ENCODE measurements around the gene ACAD9.

Gene ACAD9

GRCh38 chr3:128933922-128934253 is 54.5 kb downstream of the ACAD9 start:
- DNase-seq (ENCODE audit: low read depth, low spot score) = no peak

DNA sequence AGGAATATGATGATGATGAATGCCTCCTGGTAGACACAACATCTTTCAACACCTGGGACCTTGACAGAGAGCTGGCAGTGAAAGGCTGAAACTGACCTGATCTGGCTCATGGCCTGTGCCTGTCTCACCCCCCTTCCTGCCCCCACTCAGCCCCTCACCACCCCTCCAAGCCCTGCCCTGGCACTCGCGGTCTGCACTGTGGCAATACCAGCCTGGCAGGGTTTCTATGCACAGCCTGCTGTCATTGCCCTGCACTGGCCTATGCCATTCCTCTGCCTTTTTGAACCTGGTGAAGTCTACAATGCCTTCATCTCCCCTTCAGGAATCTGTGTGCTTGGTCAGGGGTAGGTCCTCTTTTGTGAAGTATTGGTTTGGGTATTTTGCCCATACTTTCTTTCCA is 56.5 kb downstream of the ACAD9 start:
- DNase-seq (ENCODE audit: low read depth, low spot score) = no peak

DNA sequence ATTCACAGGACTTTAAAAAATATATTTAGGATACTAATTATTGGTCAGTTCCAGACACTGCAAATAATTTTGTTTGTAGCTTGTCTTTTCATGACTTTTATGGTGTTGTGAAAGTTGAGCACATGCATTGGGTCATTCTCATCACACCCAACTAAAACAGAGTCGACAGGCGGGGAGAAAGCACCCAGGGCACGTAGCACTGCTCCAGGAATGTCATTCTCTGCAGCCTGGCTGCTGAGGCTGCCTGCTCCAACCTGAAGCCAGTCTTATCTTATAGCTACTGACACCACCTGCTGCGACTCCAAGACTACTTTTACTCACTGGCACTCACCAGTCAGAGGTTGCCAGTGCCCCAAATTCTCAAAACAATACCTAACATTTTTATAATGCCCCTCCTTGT is 56.9 kb downstream of the ACAD9 start:
- no peak for DNase-seq (ENCODE audit: low read depth, low spot score)

- no peak for DNase-seq (ENCODE audit: low read depth, low spot score)
Measured at GRCh38 chr3:128940252-128940651, 60.8 kb downstream of the ACAD9 start.

- no peak for DNase-seq (ENCODE audit: low read depth, low spot score)
Measured at GRCh38 chr3:128942161-128942952, 62.9 kb downstream of the ACAD9 start.

DNA sequence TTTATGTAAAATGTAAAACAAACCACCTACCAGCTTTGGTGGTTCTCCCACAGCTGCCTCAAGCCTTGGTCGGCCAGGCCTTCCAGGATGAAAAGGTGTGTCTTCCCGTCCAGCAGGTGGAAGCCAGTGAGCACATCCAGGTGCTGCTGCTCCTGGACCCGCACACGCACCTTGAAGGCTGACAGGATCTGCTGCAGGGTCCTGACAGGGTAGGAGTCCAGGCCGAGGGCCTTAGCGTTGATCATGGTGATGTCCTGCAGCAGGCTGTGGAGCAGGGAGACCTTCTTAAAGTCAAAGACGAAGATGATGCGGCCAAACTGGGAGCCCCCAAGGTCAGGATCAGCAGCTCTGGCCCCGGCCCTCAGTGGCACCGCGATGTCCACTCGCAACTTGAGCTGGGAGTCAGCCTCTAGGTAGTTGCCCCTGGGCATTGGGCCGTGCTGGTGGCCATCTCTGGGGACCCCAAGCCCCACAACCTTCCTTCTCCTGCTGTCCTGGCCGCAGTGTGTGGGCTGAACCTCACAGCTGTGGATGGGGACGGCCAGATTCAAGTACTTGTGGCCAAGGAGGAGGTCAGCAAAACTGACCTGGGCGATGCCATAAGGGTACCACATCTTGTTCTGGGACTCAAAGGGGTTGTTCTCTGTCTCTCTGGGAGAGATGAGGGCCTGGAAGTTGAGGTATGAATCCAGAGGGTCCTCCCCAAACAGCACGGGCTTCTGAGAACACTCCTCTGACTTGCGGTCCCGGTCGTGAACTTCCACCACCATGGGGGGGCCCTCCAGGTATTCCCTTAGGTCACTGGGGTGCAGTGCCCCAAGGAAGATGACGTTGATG is 65.8 kb downstream of the ACAD9 start:
- DNase-seq (ENCODE audit: low read depth, low spot score) = no peak

- no peak for DNase-seq (ENCODE audit: low read depth, low spot score)
Measured at GRCh38 chr3:128945878-128946175, 66.4 kb downstream of the ACAD9 start.

DNA sequence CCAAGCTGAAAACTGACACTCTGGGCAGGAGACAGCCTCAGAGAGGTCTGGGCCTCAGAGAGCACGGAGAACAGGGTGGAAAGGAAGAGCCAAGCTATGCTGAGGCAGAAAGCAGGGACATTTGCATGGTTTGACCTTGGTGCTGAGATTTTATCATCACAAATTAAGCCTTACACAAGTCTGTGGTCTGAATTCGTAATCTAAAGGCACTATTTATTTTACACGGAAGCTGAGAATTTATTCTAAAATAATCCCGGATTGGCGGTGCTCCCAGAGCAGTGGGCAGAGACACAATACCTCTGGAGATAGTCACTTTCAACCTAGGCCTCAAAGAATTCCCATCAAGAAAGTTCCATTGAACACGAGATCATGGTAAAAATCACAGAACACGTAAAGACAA is 67.0 kb downstream of the ACAD9 start:
- no peak for DNase-seq (ENCODE audit: low read depth, low spot score)

GRCh38 chr3:128949158-128949557 is 69.7 kb downstream of the ACAD9 start:
- no peak for DNase-seq (ENCODE audit: low read depth, low spot score)

GRCh38 chr3:128950223-128950938 is 71.0 kb downstream of the ACAD9 start:
- no peak for DNase-seq (ENCODE audit: low read depth, low spot score)

DNA sequence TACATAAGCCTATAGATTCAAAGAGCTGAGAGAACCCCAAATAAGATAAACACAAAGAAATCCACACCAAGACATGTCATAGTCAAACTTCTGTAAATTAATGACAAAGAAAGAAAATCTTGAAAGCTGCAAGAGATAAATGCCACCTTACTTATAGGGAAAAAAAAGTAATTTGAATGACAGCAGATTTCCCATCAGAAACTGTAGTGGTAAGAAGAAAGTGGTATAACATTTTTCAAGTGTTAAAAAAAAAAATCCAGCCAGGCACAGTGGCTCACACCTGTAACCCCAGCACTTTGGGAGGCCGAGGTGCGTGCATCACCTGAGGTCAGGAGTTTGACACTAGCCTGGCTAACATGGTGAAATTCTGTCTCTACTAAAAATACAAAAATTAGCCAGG is 77.0 kb downstream of the ACAD9 start:
- no peak for DNase-seq (ENCODE audit: low read depth, low spot score)
